NCI-H2081 treated with DMSO at 0.1 percent for 48 hours (cell line): ENCODE results near the gene MAMLD1.
"Not testable (repeated sequence)": the region's sequence is repeated elsewhere in the genome, so short reads cannot be mapped to it uniquely, and the experiment has no call there.

Source experiments
- DNase-seq: peaks from one replicate; lab custom pipeline; 2025; lab: John Stamatoyannopoulos, UW

The MAMLD1 gene, protein sequence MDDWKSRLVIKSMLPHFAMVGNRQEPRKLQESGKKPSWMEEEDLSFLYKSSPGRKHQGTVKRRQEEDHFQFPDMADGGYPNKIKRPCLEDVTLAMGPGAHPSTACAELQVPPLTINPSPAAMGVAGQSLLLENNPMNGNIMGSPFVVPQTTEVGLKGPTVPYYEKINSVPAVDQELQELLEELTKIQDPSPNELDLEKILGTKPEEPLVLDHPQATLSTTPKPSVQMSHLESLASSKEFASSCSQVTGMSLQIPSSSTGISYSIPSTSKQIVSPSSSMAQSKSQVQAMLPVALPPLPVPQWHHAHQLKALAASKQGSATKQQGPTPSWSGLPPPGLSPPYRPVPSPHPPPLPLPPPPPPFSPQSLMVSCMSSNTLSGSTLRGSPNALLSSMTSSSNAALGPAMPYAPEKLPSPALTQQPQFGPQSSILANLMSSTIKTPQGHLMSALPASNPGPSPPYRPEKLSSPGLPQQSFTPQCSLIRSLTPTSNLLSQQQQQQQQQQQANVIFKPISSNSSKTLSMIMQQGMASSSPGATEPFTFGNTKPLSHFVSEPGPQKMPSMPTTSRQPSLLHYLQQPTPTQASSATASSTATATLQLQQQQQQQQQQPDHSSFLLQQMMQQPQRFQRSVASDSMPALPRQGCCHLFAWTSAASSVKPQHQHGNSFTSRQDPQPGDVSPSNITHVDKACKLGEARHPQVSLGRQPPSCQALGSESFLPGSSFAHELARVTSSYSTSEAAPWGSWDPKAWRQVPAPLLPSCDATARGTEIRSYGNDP

DNA sequence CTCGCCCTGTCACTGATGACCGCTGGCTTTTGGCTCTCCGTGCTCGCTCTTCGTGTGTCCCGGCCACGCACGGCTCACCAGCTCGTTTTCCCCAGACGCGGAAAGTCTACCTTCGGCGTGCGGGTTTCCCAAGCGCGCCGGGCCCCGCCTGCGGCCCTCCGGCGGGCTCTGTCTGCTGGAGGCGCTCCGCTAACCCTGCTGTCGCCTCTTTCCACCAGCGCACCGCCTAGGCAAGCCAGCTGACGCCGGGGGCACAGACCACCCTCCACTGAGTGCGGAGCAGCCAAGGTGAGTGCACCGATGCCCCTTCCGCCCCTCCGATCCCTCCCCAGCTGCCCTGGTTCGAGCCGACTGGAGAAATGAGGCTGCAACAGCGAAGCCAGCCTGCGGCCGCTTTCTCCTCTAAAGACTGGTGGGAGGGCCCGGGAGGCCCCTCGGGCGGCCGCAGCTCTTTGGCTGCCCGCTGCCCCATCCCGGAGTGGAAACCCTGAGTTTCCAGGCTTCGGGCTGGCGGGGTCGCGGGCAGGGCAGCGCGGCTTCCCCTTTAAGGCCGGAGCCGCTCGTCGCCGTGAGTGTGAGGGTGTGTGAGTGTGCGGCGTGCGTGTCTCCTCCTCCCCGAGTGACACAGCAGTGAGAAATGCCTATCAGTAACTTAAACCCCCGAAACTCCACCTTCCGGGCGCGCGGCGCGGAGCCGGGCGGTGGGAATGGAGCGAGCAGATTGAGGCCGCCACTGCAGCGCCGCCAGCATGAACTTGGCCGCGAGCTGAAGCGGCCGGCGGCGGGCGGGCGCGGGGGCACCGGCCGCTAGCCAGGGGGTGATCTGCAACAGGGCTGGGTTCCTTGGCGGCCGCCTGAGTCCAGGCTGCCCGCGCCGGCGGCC, at the start of gene MAMLD1:
Gene MAMLD1, plus strand, starts transcription at position 719 of the 883 bp plus-strand sequence. CDS start 82,200 bp downstream, outside the sequence.
- DNase-seq, result no peak

DNA sequence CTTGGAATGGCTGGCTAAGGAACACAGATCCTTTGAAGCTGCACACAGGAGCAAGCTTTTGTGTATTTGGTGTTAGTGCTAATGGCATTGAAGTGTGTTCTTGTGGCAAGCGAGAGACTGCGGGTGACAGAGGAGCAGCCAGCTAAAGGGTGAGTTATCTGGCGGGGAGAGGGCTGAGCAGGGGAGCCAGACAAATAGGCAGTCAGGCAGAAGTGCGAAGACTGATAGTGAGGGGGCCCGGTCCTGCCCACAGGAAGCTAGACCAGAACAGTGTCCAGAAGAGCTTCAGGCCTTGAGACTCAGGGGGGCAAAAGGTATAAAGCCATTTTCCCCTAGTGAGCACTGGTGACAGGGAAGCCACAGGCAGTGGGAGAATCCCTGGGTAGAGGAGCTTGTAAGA, 49.6 kb upstream of the MAMLD1 start:
- no peak for DNase-seq

DNA sequence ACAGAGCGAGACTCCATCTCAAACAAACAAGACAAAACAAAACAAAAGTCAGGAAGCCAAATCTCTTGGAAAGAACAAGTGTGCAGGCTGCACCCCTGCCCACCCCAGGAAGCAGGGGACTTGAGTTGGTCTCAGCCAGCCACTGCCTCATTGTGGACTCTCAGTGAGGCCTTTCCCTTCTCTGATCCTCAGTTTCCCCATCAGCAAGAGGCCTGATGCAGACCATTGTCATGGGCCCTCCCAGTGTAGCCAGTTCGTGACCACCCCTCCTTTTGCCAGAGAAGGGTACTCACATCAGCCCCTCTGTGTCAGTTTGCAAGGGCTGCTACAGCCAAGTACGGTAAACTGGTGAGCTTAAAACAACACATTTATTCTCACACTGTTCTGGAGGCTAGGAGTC, 48.9 kb upstream of the MAMLD1 start:
- DNase-seq, result no peak

DNA sequence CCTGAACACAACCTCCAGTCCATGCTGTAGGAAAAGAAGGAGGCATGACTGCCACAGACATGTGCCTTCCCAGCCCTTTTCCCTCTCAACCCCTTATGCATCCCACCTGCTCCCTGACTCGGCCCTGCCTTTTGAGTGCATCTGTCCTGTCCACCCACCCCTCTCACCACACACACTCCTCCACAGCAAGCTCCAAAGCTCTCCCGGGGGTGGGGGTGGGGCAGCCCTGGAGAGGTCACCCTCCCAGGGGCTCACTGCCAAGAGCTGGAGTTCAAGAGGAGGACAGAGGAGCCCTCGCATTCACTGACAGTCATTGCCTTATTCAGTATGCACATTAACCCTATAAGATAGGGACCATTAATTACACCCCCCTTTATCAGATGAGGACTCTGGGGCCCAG, 46.6 kb upstream of the MAMLD1 start:
- no peak for DNase-seq

DNA sequence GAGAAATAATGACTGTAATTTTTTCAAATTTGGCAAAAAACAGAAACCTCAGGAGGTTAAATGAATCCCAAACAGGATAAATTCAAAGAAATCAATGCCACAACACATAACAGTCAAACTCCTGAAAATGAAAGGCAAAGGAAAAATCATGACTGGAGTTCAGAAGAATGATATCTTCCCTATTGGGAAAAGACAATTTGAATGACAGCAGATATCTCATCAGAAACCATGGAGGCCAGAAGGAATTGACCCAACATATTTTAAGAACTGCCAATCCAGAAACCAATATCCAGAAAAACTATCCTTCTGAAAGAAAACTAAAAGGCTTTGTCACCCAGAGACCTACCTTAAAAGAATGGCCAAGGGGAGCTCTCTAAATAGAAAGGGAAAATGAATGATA, 40.1 kb upstream of the MAMLD1 start:
- DNase-seq, result no peak

DNA sequence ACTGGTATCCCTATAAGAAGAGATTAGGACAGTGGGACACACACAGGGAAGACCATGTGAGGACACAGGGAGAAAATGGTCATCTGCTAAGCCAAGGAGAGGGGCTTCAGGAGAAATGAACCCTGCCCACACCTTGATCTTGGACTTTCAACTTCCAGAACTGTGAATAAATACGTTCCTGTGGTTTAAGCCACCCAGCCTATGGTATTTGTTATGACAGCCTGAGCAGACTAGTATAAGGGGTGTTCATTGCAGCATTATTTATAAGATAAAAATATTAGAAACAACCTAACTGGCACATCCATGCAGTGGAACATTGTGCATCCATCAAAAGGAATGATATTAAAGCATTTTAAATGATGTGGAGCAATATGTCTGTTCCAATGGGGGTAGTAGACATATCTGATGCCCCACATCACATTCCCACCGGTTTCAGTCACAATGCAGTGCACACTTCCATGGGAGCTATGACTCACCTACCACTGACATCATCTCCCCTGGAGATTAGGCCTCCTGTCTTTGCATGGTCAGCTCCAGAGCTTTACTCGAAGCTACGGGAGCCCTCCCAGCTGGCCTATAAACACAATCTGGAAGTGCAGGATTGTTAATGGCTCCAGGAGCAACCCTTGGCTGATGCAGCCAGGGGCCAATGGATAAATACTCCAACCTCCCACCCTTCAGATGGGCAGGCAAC, 38.9 kb upstream of the MAMLD1 start:
- DNase-seq, result no peak

DNA sequence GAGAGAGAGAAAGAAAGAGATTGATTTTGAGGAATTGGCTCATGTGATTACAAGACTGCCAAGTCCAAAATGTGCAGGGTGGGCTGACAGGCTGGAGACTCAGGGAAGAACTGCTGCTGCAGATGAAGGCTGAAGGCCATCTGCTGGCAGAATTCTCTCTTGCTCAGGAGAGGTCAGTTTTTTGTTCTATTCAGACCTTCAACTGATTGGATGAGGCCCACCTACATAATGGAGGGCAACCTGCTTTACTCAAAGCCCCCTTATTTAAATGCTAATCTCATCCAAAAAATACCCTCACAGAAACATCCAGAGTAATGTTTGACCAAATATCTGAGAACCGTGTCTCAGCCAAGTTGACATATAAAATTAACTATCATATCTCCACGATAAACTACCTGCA, 38.2 kb upstream of the MAMLD1 start:
- no peak for DNase-seq

DNA sequence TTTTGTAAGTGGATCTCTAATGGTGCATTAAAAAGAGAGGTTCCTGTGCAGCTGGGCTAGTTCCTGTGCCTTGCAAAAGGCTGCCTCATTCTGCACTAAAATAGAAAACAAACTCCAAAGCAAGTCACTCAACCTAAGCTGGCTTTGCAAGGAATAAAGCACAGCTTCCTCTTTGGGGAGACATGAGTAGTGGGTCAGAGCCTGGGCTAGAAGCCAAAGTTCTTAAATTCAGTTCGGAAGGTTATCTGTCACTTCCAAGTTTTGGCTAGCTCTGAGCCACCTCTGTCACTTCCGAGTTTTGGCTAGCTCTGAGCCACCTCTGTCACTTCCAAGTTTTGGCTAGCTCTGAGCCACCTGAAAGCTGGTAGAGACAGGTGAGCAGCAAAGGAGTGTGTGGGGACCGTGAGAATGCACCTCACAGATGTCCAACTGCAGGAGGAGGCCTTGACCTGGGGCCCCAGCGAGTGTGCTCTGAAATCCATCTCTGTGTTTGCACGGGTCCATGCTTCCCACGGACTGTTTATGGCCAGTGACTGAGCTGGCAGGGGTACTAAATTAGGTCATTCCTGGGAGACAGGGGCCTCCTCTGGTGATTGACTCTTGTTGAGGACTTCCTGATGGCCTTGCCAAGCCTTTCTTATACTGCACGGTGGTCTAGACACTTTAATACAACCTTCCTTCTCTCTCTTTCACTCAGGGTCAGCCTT, 36.4 kb upstream of the MAMLD1 start:
- no peak for DNase-seq

DNA sequence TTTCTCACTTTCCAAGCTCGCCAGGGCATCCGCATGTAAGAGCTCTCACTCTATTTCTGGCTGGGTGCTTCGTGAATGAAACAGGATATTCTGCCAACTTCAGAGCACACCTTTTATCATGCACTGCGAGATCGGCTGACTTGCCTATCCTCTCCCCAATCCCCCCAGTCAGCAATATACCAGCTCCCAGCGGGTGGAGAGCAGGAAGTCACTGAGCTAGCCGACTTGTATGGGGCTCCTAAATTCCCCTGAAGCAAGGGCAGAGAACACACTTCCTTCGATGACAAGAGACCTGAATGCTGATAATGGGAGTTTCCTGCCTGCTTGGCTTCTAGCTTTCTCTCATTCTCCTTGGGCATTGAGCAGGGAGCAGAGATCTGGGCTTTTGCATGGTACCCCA, 33.8 kb upstream of the MAMLD1 start:
- no peak for DNase-seq

DNA sequence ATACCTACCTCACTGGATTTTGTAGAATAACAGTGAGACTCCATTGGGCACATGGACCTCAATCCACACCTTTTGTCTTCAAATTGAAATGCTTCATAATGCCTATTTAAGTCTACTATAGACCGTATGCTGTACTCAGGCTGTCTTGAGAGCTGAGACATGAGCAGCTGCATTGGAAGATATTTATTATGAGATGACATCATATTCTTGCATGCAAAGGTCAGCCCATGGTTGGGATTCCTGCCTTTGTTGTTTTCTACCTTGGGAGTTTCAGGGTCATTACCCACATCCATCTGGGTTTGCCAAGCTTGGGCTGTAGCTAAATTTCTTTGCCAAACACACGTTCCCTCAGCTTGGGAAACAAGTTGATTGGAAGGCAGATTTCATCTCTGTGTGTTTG, 33.2 kb upstream of the MAMLD1 start:
- DNase-seq, result no peak

DNA sequence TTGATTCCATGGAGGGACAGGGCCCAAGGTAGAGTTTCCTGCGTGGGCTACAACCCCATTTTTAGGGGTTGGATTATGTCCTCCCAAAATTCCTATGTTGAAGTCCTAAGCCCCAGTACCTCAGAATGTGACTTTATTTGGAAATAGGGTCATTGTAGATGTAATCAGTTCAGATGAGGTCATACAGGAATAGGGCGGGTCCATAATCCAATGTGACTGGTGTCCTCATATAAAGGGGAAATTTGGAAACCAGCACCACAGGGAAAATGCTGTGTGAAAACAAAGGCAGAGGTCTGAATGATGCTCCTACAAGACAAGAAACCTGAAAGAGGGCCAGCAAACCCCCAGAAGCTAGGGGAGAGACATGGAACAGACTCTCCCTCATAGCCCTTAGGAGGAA, 31.1 kb upstream of the MAMLD1 start:
- DNase-seq, result no peak

DNA sequence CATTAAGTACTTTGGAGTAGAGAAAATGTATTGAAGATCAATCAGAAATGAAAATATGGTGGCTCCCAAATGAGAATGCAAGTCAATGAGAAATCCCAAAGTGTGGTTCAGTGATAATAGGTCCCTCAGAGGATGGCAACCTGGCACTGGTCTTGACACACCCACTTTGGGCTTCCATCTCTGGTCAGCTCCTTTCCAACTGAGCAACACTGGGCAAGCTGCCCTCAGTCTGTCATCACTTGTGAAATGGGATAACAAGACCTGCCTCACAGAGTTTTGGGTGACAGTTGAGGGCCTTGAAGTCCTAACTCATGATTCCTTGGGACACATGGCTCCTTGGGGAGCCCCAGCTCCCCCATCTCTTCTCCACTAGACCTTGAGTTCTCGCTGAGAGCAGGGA, 29.0 kb upstream of the MAMLD1 start:
- no peak for DNase-seq

DNA sequence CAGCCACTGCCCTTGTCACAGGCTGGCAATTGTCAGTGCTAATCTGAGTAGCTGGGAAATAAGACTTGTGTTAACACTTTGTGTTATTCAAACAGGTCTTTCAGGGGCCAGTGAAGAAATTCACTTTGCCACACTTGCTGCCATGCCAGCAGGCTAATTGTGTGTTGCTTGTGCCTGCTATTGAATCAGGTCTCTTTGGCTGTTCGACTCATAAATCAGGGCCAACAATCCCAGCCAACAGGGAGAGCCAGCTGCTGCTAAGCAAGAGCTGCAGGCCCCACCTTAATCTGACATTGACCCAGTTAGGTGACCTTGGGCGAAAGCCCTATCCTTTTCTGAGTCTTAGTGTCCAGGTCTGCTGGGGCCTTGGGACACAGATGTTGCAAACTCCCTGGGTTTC, 28.1 kb upstream of the MAMLD1 start:
- DNase-seq, result no peak

DNA sequence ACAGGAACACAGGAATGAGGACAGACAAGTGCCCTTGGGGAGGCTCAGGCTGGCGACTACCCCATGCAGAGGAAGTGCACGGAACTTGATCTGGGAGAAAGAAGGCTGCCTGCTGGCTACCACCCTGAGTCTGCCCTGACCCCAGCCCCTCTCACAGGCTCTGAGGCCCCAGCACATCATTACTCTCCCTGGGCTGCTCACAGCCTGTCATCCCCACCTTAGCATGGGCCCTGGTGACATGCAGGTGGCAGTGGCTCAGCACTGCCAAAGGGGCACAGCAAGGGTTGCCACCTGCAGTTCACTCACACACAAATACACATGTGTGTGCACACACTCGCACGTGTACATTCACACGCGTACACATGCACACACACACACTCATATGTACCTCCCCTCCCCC, 26.1 kb upstream of the MAMLD1 start:
- no peak for DNase-seq

DNA sequence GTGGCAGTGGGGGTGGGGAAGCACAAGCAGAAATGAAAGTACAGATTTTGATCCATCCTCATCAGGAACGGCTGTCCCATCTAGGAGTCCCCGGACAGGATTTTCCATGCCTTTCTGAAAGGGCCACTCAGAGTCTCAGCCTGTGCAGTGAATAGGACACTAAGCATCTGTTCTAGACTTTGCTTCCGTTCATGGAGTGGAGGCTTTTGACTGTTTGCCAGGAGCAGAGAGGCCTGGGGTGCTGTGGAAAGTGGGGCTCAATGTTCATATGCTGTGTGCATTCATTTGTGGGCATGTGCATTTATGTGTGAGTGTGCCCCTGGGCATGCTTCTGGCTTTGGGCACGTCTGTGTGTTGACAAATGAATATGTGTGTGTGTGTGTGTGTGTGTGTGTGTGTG, 25.6 kb upstream of the MAMLD1 start:
- DNase-seq, result no peak

DNA sequence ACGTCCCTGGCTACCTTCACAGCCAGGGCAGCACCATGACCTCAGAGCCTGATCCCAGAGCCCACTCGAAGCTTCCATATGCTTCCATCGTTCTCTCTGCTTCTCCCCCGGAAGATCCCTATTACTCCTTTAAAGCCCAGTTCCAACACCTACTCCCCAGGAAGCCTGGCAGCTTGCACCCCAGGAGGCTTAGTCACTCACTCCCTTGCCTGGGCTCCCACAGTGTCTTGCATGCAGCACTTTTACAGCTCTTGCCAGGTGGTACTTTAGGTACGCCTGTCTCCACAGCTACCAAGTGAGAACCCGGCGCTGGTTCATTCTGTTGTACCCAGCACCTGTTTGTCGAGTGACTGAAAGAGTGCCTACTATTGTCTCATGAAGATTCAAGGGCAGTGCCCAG, 24.5 kb upstream of the MAMLD1 start:
- no peak for DNase-seq

DNA sequence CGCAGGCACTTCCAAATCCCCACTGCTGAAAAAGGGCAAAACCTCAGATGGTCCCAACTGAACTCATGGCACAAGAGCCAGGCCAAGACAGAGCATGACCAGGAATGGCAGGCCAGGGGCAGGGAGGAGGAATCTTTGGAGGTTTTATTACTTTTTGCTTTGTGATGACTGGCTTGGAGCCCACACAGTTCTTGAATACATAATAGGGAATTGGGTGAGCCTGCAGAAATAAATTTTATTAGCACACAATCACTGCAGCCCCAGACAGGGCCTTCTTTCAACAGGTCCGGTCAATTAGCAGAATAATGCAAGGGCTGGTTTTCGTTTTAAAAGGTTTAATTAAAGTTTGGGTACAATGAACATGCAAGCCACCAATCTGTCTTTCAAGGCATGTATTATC, 23.4 kb upstream of the MAMLD1 start:
- no peak for DNase-seq

DNA sequence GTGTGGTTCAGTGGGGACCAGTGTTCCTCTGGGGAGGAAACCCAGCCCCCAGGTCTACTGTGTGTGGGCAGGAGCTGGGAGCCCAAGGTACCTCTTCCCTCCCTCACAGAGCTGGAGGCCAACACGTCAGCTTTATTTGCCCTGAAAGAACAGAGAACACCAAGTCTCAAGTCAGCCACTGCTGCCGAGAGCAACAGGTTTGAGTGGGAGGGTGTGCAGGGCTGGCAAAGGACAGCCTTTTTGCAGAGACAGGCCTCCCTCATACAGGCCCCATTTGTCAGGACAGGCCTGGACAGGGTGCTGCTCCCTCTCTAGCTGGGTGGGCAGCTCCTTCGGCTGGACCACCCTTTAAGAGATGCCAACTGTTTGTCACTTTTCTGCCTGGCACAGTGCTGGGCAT, 22.8 kb upstream of the MAMLD1 start:
- not testable (repeated sequence) for DNase-seq

DNA sequence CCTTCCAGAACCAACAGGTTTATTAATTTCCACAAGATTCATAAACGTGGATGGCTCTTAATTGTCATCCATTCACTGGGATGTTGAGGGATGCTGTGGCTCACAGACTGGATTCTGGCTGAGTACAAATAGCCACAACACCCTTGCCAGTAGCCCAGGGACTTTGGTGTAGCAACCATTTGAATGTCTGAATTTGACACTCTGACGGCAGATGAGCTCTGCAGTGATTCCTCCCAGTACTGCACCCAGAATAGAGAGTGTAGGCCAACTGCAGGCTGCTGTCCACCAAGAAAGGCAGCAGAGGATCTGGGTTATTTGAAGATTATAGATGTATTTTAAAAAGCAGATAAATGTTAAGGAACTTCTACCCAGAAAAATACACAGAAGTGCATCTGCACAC, 15.6 kb upstream of the MAMLD1 start:
- no peak for DNase-seq

DNA sequence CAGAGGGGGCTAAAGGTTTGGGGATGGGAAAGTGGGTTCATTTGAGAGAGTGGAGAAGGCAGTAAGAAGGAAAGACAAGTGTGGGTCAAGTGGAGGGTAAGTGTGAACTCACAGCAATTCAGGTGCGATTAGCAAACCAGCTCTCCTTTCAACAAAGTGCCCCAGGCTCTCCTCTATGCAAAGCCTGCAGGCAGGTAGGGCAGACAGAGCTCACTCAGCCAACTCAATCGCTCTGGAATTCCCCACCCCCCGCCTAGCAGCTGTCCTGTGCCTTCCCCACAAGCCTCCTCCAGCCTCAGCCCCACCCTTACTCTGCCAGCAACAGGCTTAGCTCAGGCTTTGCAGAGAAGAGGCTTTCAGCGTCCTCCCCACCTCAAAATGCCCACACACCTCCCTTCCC, 14.8 kb upstream of the MAMLD1 start:
- no peak for DNase-seq

DNA sequence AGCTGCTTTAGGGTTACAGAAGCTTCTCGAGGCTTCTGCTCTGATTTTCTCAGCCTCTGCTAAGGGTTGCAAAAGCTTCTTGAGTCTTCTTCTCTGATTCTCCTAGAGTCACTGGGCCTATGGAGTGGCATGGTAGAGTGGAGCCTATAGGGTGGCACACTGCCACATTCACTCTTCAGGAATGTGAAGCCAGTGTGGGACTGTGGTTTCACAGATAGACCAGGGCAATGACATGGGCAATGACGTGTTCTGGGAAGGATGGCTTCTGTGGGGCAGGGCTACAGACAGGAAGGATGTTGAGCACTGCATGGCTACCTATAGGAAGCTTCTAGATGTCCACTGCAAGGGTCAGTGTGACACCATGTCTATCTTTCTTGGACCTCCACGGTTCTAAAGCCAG, 11.0 kb upstream of the MAMLD1 start:
- DNase-seq, result no peak
